GM13976 (cell line): Measurements from ENCODE around the gene TJP3.

Experiments
- DNase-seq: peaks from one replicate; pipeline ENCODE4 v3.0.0; 2012; ENCODE audit warnings: low spot score
- in situ Hi-C: fragments of 300-500 bp; cut with MboI; formaldehyde crosslinking; loops from one replicate; pipeline ENCODE4 v1.12.0; 2022; ENCODE audit warnings: low sequenced_read_pairs, mixed read lengths, inconsistent platforms; ENCODE audit not compliant: unreplicated experiment
- TF ChIP-seq, protein P1 (sequence below): IDR thresholded peaks from 2 replicates; pipeline ENCODE4 v1.5.1; 2012; ENCODE audit warnings: borderline replicate concordance, mild to moderate bottlenecking; ENCODE audit not compliant: insufficient read depth; ENCODE audit errors: extremely low read depth, missing control alignments, control extremely low read depth

TJP3 gene, protein sequence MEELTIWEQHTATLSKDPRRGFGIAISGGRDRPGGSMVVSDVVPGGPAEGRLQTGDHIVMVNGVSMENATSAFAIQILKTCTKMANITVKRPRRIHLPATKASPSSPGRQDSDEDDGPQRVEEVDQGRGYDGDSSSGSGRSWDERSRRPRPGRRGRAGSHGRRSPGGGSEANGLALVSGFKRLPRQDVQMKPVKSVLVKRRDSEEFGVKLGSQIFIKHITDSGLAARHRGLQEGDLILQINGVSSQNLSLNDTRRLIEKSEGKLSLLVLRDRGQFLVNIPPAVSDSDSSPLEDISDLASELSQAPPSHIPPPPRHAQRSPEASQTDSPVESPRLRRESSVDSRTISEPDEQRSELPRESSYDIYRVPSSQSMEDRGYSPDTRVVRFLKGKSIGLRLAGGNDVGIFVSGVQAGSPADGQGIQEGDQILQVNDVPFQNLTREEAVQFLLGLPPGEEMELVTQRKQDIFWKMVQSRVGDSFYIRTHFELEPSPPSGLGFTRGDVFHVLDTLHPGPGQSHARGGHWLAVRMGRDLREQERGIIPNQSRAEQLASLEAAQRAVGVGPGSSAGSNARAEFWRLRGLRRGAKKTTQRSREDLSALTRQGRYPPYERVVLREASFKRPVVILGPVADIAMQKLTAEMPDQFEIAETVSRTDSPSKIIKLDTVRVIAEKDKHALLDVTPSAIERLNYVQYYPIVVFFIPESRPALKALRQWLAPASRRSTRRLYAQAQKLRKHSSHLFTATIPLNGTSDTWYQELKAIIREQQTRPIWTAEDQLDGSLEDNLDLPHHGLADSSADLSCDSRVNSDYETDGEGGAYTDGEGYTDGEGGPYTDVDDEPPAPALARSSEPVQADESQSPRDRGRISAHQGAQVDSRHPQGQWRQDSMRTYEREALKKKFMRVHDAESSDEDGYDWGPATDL

DNA sequence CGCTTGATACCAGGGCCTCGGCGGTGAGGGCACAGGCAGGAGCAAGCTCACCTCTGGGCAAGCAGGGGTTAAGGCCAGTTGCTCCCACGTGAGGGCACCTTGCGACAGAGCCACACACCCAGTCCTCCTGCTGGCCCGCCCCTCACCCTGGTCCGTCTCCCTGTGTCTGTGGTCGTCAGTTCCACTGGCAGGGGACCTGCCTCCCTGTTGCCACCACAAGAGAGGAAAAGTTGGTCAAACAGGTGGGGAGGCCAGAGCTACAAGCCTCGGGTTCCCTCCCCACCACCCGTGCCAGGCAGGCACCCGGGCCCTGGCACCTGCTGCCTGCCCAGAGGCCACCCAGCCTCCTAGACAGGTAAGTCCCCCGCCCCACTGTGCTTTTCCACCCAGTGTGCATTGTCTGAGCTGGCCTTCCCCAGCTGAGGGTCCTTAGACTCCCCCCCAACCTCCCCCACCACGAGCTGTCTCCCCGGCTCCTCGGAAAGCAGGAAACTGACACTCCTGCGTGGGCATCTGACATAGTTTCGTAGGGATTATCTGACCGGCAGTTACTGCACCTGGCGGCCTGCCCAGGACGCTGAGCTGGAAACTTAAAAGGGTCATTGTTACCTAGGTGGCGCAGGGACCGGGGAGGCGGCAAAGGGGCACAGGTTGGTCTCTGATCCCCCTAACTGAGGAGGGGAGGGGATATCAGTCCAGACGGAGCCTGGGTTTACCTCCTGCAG is at the start of gene TJP3:
TJP3 (plus strand) TSS at position 178 of the 725 bp plus-strand sequence. CDS start 20,049 bp downstream, outside the sequence.
- TF ChIP-seq, protein P1, sequence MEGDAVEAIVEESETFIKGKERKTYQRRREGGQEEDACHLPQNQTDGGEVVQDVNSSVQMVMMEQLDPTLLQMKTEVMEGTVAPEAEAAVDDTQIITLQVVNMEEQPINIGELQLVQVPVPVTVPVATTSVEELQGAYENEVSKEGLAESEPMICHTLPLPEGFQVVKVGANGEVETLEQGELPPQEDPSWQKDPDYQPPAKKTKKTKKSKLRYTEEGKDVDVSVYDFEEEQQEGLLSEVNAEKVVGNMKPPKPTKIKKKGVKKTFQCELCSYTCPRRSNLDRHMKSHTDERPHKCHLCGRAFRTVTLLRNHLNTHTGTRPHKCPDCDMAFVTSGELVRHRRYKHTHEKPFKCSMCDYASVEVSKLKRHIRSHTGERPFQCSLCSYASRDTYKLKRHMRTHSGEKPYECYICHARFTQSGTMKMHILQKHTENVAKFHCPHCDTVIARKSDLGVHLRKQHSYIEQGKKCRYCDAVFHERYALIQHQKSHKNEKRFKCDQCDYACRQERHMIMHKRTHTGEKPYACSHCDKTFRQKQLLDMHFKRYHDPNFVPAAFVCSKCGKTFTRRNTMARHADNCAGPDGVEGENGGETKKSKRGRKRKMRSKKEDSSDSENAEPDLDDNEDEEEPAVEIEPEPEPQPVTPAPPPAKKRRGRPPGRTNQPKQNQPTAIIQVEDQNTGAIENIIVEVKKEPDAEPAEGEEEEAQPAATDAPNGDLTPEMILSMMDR, result no peak
- DNase-seq, result no peak
- in situ Hi-C loops, result loop anchor here (10.0 kb wide), 1 partner anchor 54 kb away; no protein-coding TSS in a partner anchor

DNA sequence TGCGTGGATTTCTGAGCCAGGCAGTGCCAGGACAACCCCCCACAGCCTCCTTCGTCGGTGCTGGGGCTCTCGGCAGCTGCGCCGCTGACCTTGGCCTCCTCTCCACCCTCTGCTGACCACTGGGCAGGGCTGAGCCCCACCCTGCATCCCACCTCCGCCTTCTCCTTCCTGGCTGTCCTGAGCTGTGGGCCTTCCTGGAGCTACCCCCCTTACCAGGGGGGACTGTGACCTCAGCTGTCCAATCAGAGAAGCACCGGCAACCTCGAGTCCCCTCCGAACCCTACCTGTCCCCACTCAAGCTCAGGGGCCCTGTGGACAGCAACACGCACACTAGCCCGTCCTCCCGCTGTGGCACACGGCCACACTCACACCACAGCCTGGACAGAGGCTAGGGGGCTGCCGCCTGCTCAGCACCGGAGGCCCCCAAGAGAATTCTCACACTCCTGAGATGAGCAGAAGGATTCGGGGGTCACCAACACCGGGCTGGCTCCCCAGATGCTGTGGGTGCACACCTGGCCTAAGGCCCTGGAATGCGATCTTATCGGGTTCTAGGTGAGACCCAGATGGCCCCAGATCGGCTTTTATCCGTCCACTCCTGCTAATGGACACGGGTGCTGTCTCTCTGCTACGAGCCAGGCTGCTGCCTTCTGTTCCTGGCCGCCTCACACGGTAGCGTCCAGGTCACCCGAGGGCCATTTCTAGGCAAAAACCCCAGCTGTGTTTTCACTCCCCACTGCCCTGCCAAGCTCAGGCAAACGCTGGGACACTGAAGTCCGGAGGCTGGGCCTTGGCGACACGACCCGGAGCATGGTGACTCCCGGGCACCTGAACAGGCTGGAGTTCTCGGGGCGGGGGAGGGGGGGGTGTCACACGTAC is 49.1 kb upstream of the TJP3 start:
- in situ Hi-C loops, result loop anchor here (10.0 kb wide), 1 partner anchor 46 kb away; the partner anchor contains the start of genes PIP5K1C and TJP3
- TF ChIP-seq, protein P1, result no peak
- DNase-seq, result no peak

GRCh38 chr19:3659746-3660112 is 48.5 kb upstream of the TJP3 start:
- in situ Hi-C loops, result loop anchor here (10.0 kb wide), 1 partner anchor 45 kb away; the partner anchor contains the start of genes PIP5K1C and TJP3
- no peak for DNase-seq
- TF ChIP-seq, protein P1, result no peak

DNA sequence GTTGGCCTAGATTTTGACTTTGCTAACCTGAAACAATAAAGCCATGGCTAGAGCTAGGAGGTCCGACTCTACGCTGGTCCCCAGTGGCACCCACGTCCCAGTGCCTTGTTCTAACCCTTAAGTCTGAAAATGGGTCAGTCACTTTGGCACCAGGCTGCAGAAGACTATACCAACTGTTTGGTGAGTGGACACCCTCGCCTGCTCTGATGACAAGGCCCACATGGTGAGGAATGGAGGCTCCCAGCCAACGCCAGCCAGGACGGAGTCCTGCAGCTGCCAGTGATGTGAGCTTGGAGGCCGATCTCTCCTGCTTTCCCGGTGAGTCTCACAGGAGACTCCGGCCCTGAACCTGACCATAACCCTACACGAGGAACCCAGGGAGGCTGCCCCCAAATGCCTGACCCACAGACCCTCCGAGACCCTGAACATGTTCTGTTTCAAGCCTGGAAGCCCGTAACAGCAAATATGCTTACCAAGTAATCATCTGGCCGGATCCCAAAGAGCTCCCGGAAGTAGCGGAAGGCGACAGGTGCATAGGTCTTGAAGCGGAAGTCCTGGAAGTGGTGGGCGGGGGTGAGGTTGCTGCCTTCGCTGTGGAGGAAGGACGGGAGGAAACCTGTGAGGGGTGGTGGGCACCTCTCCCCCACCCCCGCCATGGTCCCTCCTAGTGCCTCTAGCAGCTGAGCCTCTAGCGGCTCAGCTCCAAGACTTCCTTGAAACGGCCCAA is 47.5 kb upstream of the TJP3 start:
- in situ Hi-C loops, result no loop called here
- no peak for DNase-seq
- TF ChIP-seq, protein P1, result no peak

GRCh38 chr19:3661284-3662238 is 46.6 kb upstream of the TJP3 start:
- no peak for DNase-seq
- in situ Hi-C loops, result no loop called here
- TF ChIP-seq, protein P1, result no peak
